A549 (cell line): ENCODE data around the gene CD200R1L. TPM values are rescaled to one million over a fixed set of nuclear protein-coding genes. Genes with fewer than 3 reads are reported as not detected.

Experiments used
- ATAC-seq, 2 experiments: fragments of 200-7000 bp in 1 of 2; fragments of >200 bp in 1 of 2; cut with Nextera tagmentation in 1 of 2; cut with Tn5 transposase in 1 of 2; 3 replicates each; pipeline versions ENCODE4 v1.8.0 to v1.9.1; 2018 to 2020; ENCODE audit warnings: mild to moderate bottlenecking in 1 of 2, moderate library complexity in 1 of 2
- CTCF ChIA-PET: fragments of 300-600 bp; sonication (Branson Sonifier 250); formaldehyde crosslinking; extraction: SDS; loops from one replicate; lab custom pipeline; 2021; ENCODE audit warnings: antibody characterized with exemption, inconsistent platforms; lab: Yijun Ruan, JAX
- POLR2A ChIA-PET: fragments of 350-600 bp; formaldehyde crosslinking; extraction: SDS; loops from one replicate; lab custom pipeline; 2021; ENCODE audit warnings: antibody characterized with exemption, inconsistent platforms; lab: Yijun Ruan, JAX
- DNase-seq, 2 experiments: peaks; one replicate each; pipeline versions ENCODE4 v3.0.0 to v3.0.0-alpha.2; 2011 to 2016; ENCODE audit warnings: low read depth in 1 of 2, low spot score in 1 of 2
- FAIRE-seq: peaks from 2 replicates; lab custom pipeline; 2011; peaks lifted over from hg19 to GRCh38; lab: Jason Lieb, UNC
- H3K27ac ChIP-seq, 2 experiments: fragments of >200 bp; sonication (Bioruptor Twin); formaldehyde crosslinking; 3 replicates each; pipeline ENCODE4 v1.5.1; 2016 to 2017
- H3K4me1 ChIP-seq: fragments of >200 bp; sonication (Bioruptor Twin); formaldehyde crosslinking; 3 replicates; pipeline ENCODE4 v1.6.1; 2016
- H3K4me2 ChIP-seq: fragments of >200 bp; sonication (Bioruptor Twin); formaldehyde crosslinking; 3 replicates; pipeline ENCODE4 v1.6.1; 2016
- H3K4me3 ChIP-seq: fragments of >200 bp; sonication (Bioruptor Twin); formaldehyde crosslinking; 3 replicates; pipeline ENCODE4 v1.5.1; 2016
- H3K9me3 ChIP-seq: fragments of >200 bp; sonication (Bioruptor Twin); formaldehyde crosslinking; 3 replicates; pipeline ENCODE4 v1.6.1; 2016
- CBX2 ChIP-seq: fragments of 200-600 bp; sonication (generic); IDR thresholded peaks from 2 replicates; pipeline ENCODE4 v1.6.1; 2016; ENCODE audit warnings: low read depth, mild to moderate bottlenecking, borderline replicate concordance
- CHD4 ChIP-seq: fragments of 200-600 bp; sonication (generic); IDR thresholded peaks from 2 replicates; pipeline ENCODE4 v1.6.1; 2016; ENCODE audit warnings: antibody characterized with exemption, mild to moderate bottlenecking, borderline replicate concordance
- EHMT2 ChIP-seq: fragments of 200-600 bp; sonication (generic); IDR thresholded peaks from 2 replicates; pipeline ENCODE4 v1.6.1; 2016; ENCODE audit warnings: antibody characterized with exemption, low read depth, mild to moderate bottlenecking, moderate library complexity
- FOSB ChIP-seq: fragments of 250-450 bp; sonication (Bioruptor Pico); IDR thresholded peaks from 2 replicates; pipeline ENCODE4 v1.5.0; 2020; ENCODE audit warnings: mild to moderate bottlenecking, moderate library complexity
- FOSL2 ChIP-seq, 2 experiments: fragments of 450-650 bp in 1 of 2; fragments of >200 bp in 1 of 2; sonication (Bioruptor Twin) in 1 of 2; formaldehyde crosslinking; IDR thresholded peaks; 2 replicates each; pipeline versions ENCODE4 v1.5.0 to v1.6.1; 2016 to 2020; ENCODE audit warnings: mild to moderate bottlenecking in 1 of 2, moderate library complexity in 1 of 2
- FOXS1 ChIP-seq: fragments of 250-450 bp; sonication (Bioruptor Pico); IDR thresholded peaks from 2 replicates; pipeline ENCODE4 v1.5.0; 2020; ENCODE audit warnings: mild to moderate bottlenecking, moderate library complexity
- HOXA7 ChIP-seq: fragments of 250-450 bp; sonication (Bioruptor Pico); IDR thresholded peaks from 2 replicates; pipeline ENCODE4 v1.5.0; 2020; ENCODE audit warnings: mild to moderate bottlenecking, moderate library complexity
- JUNB ChIP-seq: fragments of >200 bp; sonication (Bioruptor Twin); formaldehyde crosslinking; IDR thresholded peaks from 2 replicates; pipeline ENCODE4 v1.6.1; 2016
- MYC ChIP-seq: IDR thresholded peaks from 2 replicates; pipeline ENCODE4 v1.6.1; 2012; ENCODE audit warnings: mild to moderate bottlenecking, inconsistent platforms, low read length, improper control_type of control experiment, borderline replicate concordance
- NFE2L2 ChIP-seq: fragments of 150-350 bp; conservative IDR thresholded peaks from 2 replicates; pipeline ENCODE4 v1.6.1; 2014; ENCODE audit warnings: low read length
- PHF8 ChIP-seq: fragments of 200-600 bp; sonication (generic); IDR thresholded peaks from 2 replicates; pipeline ENCODE4 v1.6.1; 2016; ENCODE audit warnings: low read depth, mild to moderate bottlenecking, antibody characterized with exemption, moderate library complexity, borderline replicate concordance
- RCOR1 ChIP-seq: fragments of 150-350 bp; IDR thresholded peaks from 2 replicates; pipeline ENCODE4 v1.6.1; 2014; ENCODE audit warnings: antibody characterized with exemption, low read length, low read depth
- ZSCAN20 ChIP-seq: fragments of 250-450 bp; sonication (Bioruptor Pico); IDR thresholded peaks from 2 replicates; pipeline ENCODE4 v1.8.0; 2022; ENCODE audit warnings: mild to moderate bottlenecking, moderate library complexity
- WGBS: methylation state at CpG from one replicate; pipeline ENCODE4 v1.1.6; 2017; ENCODE audit errors: missing lambda C conversion rate; 5-methylcytosine and 5-hydroxymethylcytosine counted together
- polyA plus RNA-seq, 4 experiments: library from polyadenylated mRNA; depleted of rRNA in 3 of 4; stranded (reverse); fragments of >200 nt; fragmentation: RNase III in 1 of 4; extraction: RNeasy Plus Mini Kit Qiagen cat#74134 plus additional on column Dnase treatment in 1 of 4; gene quantifications; 2 replicates in 3 of 4; 3 replicates in 1 of 4; pipeline ENCODE4 v1.2.3, GENCODE V29; 2011 to 2017
- TF ChIP-seq, protein P1 (sequence below): IDR thresholded peaks from 2 replicates; pipeline ENCODE4 v1.6.1; 2012
- TF ChIP-seq, protein P2 (sequence below): IDR thresholded peaks from 2 replicates; pipeline ENCODE4 v1.6.1; 2012; ENCODE audit warnings: low read depth, borderline replicate concordance
- TF ChIP-seq, protein P3 (sequence below): fragments of 200-600 bp; sonication (generic); IDR thresholded peaks from 2 replicates; pipeline ENCODE4 v1.6.1; 2016; ENCODE audit warnings: antibody characterized with exemption, mild to moderate bottlenecking, moderate library complexity
- TF ChIP-seq, protein P4 (sequence below): fragments of >200 bp; sonication (Bioruptor Twin); formaldehyde crosslinking; IDR thresholded peaks from 2 replicates; pipeline ENCODE4 v1.6.1; 2016

The CD200R1L gene
- polyA plus RNA-seq, 2 of the 4 experiments (the other 2 are of a cell fraction): 0.10 TPM; not detected in 1

DNA sequence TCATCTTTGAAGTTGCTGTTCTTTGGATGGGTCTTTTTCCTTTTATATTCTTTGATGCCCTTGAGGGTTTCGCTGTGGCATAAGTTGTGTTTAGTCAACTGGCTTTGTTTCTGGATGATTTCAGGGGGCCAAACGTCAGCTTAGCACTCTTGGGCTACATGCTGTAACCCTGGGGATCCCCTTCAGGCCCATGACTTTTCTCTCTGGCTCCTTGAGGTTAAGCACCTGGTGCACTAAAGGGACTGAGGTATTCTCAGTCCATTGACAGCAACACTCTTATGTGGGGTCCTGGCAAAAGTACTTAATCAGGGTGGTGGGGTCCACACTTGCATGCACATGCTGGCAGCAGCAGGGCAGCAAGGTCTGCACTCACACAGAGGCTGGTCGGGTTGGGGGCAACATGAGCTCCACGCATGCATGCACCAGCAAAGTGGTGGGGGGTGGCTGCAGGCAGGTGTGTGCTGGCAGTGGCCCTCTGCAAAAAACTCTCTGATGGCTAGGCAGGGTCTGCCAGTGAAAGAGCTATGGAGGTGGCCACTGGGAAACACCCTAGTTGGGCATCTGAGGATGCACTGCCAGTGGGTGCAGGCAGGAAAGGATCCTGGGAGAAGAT is 38.1 kb upstream of the CD200R1L start:
- WGBS: 42% methylated on average over 3 of the region's 4 CpGs
- CTCF ChIA-PET: interaction anchor here (1.8 kb wide), 1 partner anchor 231 kb away, joined by 4 read pairs; no protein-coding TSS in a partner anchor

DNA sequence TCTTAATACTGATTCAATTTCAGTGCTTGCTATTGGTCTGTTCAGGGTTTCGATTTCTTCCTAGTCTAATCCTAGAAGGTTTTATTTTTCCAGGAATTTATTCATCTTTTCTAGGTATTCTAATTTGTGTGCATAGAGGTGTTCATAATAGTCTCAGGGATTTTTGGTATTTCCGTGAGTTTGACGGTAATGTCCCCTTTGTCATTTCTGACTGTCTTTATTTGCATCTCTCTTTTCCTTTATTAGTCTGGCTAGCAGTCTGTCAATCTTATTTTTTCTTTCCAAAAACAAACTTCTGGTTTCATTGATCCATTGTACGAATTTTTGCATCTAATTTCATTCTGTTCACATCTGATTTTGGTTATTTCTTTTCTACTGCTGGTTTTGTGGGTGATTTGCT is 35.2 kb upstream of the CD200R1L start:
- no peak for FAIRE-seq
- no peak for DNase-seq
- ATAC-seq: no peak
- no peaks in the 10 kb centered on the region for H3K9me3 ChIP-seq
- no peak overlapping the region for H3K4me3 ChIP-seq
- ChIA-PET CTCF (interaction anchor here (1.6 kb wide), 1 partner anchor 19 kb away, joined by 4 read pairs; no protein-coding TSS in a partner anchor), POLR2A (no interaction called here)
- TF ChIP-seq PHF8: no peak
- WGBS: 53% methylated on average over 4 of the region's 4 CpGs
- no peak overlapping the region for H3K27ac ChIP-seq
- no peak overlapping the region for H3K4me2 ChIP-seq
- H3K4me1 ChIP-seq: no peaks in the 10 kb centered on the region

More for the DNA sequence above, 38.1 kb upstream of the CD200R1L start:
- POLR2A ChIA-PET: no interaction called here
- no peak for DNase-seq
- Histone ChIP-seq H3K27ac (no peak overlapping the region), H3K4me3 (no peak overlapping the region), H3K4me1 (peaks cover 5% of the 10 kb centered on the region; the same call in 1 of the 3 replicates), H3K9me3 (no peaks in the 10 kb centered on the region), H3K4me2 (no peak overlapping the region)
- TF ChIP-seq CHD4 (no peak), MYC (no peak), JUNB (no peak), ZSCAN20 (CRISPR knock-in tag) (no peak), RCOR1 (no peak), HOXA7 (CRISPR knock-in tag) (no peak)
- TF ChIP-seq, protein P1, sequence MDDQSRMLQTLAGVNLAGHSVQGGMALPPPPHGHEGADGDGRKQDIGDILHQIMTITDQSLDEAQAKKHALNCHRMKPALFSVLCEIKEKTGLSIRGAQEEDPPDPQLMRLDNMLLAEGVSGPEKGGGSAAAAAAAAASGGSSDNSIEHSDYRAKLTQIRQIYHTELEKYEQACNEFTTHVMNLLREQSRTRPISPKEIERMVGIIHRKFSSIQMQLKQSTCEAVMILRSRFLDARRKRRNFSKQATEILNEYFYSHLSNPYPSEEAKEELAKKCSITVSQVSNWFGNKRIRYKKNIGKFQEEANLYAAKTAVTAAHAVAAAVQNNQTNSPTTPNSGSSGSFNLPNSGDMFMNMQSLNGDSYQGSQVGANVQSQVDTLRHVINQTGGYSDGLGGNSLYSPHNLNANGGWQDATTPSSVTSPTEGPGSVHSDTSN: no peak
- TF ChIP-seq, protein P2, sequence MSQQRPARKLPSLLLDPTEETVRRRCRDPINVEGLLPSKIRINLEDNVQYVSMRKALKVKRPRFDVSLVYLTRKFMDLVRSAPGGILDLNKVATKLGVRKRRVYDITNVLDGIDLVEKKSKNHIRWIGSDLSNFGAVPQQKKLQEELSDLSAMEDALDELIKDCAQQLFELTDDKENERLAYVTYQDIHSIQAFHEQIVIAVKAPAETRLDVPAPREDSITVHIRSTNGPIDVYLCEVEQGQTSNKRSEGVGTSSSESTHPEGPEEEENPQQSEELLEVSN: no peak
- FAIRE-seq: no peak
- no peak for ATAC-seq

DNA sequence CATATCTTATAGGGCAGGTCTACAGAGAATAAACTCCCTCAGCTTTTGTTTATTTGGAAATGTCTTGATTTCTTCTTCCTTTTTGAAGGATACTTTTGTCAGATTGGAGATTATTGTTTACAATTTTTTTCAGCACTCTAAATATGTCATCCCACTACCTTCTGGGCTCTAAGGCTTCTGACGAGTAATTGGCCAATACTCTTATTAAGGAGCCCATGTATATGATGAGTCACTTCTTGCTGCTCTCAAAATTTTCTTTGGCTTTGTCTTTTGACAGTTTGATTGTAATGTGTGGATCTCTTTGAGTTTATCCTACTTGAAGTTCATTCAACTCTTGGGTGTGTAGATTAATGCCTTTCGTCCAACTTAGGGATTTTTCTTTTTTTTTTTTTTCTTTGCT is 28.9 kb upstream of the CD200R1L start:
- CTCF ChIA-PET: no interaction called here
- FAIRE-seq (no peak), DNase-seq (no peak), ATAC-seq (no peak)
- no peak overlapping the region for H3K27ac ChIP-seq
- H3K4me1 ChIP-seq: no peaks in the 10 kb centered on the region
- H3K4me2 ChIP-seq: no peak overlapping the region
- WGBS: 68% methylated on average over 2 of the region's 2 CpGs
- TF ChIP-seq, protein P3, sequence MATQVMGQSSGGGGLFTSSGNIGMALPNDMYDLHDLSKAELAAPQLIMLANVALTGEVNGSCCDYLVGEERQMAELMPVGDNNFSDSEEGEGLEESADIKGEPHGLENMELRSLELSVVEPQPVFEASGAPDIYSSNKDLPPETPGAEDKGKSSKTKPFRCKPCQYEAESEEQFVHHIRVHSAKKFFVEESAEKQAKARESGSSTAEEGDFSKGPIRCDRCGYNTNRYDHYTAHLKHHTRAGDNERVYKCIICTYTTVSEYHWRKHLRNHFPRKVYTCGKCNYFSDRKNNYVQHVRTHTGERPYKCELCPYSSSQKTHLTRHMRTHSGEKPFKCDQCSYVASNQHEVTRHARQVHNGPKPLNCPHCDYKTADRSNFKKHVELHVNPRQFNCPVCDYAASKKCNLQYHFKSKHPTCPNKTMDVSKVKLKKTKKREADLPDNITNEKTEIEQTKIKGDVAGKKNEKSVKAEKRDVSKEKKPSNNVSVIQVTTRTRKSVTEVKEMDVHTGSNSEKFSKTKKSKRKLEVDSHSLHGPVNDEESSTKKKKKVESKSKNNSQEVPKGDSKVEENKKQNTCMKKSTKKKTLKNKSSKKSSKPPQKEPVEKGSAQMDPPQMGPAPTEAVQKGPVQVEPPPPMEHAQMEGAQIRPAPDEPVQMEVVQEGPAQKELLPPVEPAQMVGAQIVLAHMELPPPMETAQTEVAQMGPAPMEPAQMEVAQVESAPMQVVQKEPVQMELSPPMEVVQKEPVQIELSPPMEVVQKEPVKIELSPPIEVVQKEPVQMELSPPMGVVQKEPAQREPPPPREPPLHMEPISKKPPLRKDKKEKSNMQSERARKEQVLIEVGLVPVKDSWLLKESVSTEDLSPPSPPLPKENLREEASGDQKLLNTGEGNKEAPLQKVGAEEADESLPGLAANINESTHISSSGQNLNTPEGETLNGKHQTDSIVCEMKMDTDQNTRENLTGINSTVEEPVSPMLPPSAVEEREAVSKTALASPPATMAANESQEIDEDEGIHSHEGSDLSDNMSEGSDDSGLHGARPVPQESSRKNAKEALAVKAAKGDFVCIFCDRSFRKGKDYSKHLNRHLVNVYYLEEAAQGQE: no peak
- no peak for TF ChIP-seq EHMT2
- no peak for TF ChIP-seq FOSL2 (IDR thresholded peaks at IDR 0.05)
- no peak for TF ChIP-seq FOSL2 (CRISPR knock-in tag; IDR thresholded peaks at IDR 0.05)
- no peak for TF ChIP-seq FOSB (CRISPR knock-in tag)
- no peak for TF ChIP-seq HOXA7 (CRISPR knock-in tag)
- TF ChIP-seq CBX2: no peak
- TF ChIP-seq, protein P4, sequence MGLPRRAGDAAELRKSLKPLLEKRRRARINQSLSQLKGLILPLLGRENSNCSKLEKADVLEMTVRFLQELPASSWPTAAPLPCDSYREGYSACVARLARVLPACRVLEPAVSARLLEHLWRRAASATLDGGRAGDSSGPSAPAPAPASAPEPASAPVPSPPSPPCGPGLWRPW: no peak
- no peak for TF ChIP-seq NFE2L2
- TF ChIP-seq FOXS1: no peak
- peaks cover 6% of the 10 kb centered on the region; the same call in 1 of the 3 replicates for H3K9me3 ChIP-seq
- POLR2A ChIA-PET: no interaction called here
- H3K4me3 ChIP-seq: no peak overlapping the region
